NCI-H345 treated with DMSO at 0.1 percent for 48 hours (cell line): ENCODE data around the gene DDX31.
A peak's percentile ranks its signal among the peaks of the same experiment; 100 is the strongest.
"Not testable (repeated sequence)": the region's sequence is repeated elsewhere in the genome, so short reads cannot be mapped to it uniquely, and the experiment has no call there.

Experiments
- DNase-seq: peaks from one replicate; lab custom pipeline; 2025; ENCODE audit not compliant: unreplicated experiment; lab: John Stamatoyannopoulos, UW

The DDX31 gene

GRCh38 chr9:132582786-132583583 is 86.8 kb downstream of the DDX31 start:
- no peak for DNase-seq

GRCh38 chr9:132582276-132582785 is 87.5 kb downstream of the DDX31 start, which contains the start of gene BARHL1:
Gene BARHL1 (plus strand): TSS chr9:132582606. CDS start chr9:132582798, 192 bp downstream.
- no peak for DNase-seq

DNA sequence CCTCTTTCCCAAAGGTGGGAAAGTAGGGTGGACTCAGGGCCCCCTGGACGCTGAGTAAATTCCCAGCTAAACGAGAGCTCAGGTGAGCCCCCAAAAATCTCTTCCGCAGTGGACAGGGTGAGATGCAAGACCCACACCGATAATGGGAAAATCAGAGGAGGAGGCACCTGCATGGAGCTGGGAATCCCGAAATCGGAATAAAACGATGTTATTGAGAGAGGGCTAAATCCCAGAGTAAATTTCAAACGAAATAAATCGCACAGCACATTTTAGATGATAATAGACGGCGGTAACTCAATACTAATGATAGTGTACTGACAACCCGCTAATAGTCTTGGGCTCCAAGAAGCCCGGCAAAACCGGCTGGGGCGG is 90.4 kb downstream of the DDX31 start:
- no peak for DNase-seq

GRCh38 chr9:132578367-132578932 is 91.3 kb downstream of the DDX31 start:
- DNase-seq, result no peak

DNA sequence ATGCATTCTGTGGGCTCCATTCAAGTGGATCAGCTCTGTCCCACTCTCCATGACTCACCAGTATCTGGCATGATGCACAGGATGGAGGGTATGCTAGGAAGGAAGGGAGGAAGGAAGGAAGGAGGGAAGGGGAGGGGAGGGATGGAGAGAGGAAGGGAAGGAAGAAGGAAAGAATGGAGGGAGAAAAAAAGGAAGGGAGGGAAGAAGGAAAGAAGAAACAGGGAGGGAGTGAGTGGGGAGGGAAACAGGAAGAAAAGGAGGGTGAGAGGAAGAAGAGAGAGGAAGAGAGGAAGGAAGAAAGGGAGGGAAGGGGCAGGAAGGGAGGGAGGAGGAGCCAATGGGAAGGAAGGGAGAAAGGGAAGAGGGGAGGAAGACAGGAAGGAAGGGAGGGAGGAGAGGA is 92.7 kb downstream of the DDX31 start:
- no peak for DNase-seq

- DNase-seq, result no peak
Observed at GRCh38 chr9:132575811-132576210, 94.0 kb downstream of the DDX31 start.

- peak; percentile 79 for DNase-seq
Observed at GRCh38 chr9:132575005-132575609, 94.7 kb downstream of the DDX31 start.

DNA sequence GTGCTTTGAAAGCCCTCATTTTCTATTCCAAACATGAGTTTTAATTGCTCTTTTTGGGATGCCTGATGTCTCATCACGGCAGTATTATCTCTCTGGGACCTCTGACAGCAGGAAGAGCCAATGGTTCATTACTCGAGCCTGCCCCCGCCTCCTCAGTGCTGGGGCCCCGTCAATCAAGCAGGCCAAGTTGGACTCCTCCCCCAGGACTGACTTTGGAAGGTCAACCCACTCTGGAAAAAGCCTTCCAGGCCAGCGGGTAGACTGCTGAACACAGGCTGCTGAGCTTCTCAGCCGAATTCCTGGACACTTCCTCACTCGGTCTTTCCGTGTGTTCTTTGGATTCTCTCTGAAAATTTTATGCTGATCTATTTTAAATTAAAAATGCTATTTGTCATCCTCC is 96.9 kb downstream of the DDX31 start:
- DNase-seq, result no peak

- DNase-seq, result no peak
Observed at GRCh38 chr9:132571806-132572600, 97.8 kb downstream of the DDX31 start.

DNA sequence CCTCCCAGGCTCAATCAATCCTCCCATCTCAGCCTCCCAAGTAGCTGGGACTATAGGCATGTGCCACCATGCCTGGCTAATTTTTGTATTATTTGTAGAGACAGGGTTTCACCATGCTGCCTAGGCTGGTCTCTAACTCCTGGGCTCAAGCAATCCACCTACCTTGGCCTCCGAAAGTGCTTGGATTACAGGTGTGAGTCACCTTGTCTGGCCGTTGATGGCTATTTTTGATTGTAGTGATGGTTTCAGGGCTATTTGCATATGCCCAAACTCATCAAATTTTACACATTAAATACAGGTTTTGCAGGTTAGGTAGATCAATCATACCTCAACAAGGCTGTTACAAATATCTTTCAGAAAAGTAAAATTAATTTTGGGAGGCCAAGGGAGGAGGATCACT is 101.0 kb downstream of the DDX31 start:
- not testable (repeated sequence) for DNase-seq

GRCh38 chr9:132564526-132564925 is 105.3 kb downstream of the DDX31 start:
- DNase-seq, result no peak

DNA sequence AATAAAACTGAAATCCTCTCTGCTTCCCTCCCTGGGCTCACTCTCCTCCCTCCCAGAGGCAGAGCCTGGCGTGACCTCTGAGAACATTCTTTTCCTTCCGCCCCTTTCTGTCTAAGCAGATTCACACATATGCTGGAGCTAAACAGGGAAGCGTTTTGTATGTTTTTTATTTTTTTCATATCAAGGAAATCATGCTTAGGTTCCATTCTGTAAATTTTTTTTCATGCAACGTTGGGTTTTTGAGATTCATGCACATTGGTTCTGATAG is 107.5 kb downstream of the DDX31 start:
- DNase-seq, result no peak

GRCh38 chr9:132560616-132561202 is 109.1 kb downstream of the DDX31 start:
- no peak for DNase-seq

DNA sequence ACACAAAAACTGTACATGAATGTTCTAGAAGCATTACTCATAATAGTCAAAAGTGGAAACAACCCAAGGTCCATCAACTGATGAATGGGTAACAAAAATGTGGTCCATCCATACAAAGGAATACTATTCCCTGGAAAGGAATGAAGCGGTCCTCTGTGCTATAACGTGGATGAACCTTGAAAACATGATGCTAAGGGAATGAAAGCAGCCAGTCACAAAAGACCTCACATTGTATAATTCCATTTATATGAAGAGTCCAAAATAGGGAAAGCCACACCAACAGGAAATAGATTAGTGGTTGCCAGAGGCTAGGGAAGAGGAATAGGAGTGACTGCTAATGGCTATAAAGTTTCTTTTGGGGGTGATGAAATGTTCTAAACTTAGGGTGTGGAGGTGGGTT is 110.1 kb downstream of the DDX31 start:
- DNase-seq, result no peak

- DNase-seq, result no peak
Observed at GRCh38 chr9:132557159-132557558, 112.6 kb downstream of the DDX31 start.

DNA sequence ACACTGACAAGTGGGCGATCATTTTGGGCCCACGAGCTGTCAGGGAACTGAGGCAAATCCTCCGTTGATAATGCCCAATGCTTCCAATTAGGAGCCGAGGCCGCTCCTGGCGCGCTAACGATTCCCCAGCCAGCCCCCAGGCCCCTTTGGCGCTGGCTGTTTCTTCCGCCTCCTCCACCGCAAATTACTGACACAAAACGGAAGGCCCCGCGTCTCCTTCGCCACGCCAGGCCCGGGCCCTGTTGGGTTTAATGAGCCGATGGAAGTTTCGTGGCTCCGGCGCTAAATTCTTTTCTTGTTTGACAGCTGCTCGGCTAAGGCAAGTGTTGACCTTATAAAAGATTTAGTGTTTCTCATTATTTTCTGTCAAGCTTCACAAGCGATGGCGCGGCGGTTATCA is 113.1 kb downstream of the DDX31 start:
- DNase-seq, result no peak

DNA sequence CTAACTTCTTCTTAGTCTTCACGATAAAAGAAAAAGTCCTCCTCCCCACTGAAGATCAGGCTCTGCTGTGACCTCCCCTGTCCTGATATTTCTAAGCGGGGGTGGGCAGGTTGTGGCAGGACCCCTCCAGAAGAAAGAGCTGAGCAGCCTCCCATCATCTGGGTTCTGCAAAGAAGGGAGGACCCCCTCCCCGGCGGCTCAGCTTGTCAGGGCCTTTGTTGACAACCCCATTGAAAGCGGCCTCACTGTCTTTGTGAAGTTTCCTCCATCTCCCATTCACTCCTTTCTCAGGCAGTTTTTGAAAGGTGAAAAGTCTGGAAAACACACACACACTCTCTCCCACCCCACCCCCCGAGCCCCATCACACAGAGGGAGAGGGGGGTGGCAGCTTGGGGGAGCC is 113.5 kb downstream of the DDX31 start:
- DNase-seq, result no peak

DNA sequence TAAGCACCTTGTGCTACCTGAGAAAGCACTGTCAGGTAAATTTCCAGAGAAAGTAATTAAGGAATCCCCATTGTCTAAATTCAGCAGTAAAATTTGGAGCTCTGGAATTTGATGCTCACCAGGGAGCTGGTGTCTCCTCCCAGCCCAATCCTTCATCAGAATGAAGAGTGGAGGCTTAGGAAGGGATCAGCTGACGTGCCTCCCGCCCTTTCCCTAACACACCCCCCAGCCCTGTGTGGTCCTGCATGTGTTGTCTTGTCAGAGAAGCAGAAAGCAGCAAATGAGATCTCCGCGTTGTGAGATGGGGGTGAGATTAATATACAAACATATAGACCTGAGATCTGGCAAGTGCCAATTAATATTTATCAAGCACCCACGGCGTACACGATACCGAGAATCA is 114.3 kb downstream of the DDX31 start:
- no peak for DNase-seq

- DNase-seq, result no peak
Observed at GRCh38 chr9:132554755-132555154, 115.0 kb downstream of the DDX31 start.

- DNase-seq, result no peak
Observed at GRCh38 chr9:132552041-132552440, 117.7 kb downstream of the DDX31 start.

DNA sequence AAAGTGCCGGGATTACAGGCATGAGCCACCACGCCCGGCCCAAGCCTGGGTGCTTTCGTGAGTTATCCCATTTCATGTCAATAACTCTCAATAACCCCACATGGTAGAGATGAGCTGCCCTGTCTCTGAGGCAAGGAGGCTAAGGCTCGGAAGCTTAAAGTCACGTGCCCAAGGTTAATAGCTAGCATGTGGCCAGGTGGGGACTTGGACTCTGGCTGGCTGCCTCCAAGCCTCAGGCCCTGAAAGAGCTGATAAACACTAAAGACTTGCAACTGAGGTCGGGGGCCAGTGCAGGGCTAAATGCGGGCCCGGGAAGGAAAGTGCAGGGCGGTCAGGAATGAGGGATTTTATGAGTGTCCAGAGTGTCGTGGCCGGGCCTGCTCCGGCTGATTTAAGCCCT is 118.2 kb downstream of the DDX31 start:
- no peak for DNase-seq
